Activated gamma-delta T cell treated with Interleukin-2 at 50 U/mL for 16 hours (primary cell): ENCODE measurements around the gene FAM163B.
"Not testable (repeated sequence)": the region's sequence is repeated elsewhere in the genome, so short reads cannot be mapped to it uniquely, and the experiment has no call there.

Experiments used
- DNase-seq: peaks from one replicate; pipeline ENCODE4 v3.0.0-alpha.2; 2020

Gene FAM163B

GRCh38 chr9:133639613-133640012 is 30.4 kb upstream of the FAM163B start:
- DNase-seq: no peak

- DNase-seq: no peak
These were observed 29.5 kb upstream of the FAM163B start for GRCh38 chr9:133638711-133639110.

GRCh38 chr9:133638076-133638475 is 28.9 kb upstream of the FAM163B start:
- DNase-seq: no peak

- DNase-seq: no peak
These were observed 28.4 kb upstream of the FAM163B start for GRCh38 chr9:133637451-133638055.

- DNase-seq: no peak
These were observed 27.7 kb upstream of the FAM163B start for GRCh38 chr9:133636902-133637301.

- no peak for DNase-seq
These were observed 26.6 kb upstream of the FAM163B start, which contains the start of gene DBH for GRCh38 chr9:133635533-133636531. Gene DBH, plus strand, starts transcription at chr9:133636363. Its CDS starts 9 bp downstream, at chr9:133636372.

GRCh38 chr9:133635098-133635497 is 25.9 kb upstream of the FAM163B start:
- DNase-seq: no peak

- DNase-seq: no peak
These were observed 25.0 kb upstream of the FAM163B start for GRCh38 chr9:133634081-133634691.

- no peak for DNase-seq
These were observed 24.5 kb upstream of the FAM163B start for GRCh38 chr9:133633681-133634080.

- DNase-seq: no peak
These were observed 23.9 kb upstream of the FAM163B start for GRCh38 chr9:133632806-133633680.

- DNase-seq: no peak
These were observed 21.9 kb upstream of the FAM163B start for GRCh38 chr9:133631111-133631510.

- DNase-seq: no peak
These were observed 20.3 kb upstream of the FAM163B start for GRCh38 chr9:133629221-133630110.

- no peak for DNase-seq
These were observed 19.6 kb upstream of the FAM163B start for GRCh38 chr9:133628766-133629165.

- no peak for DNase-seq
These were observed 18.2 kb upstream of the FAM163B start for GRCh38 chr9:133627341-133627740.

GRCh38 chr9:133626008-133626407 is 16.8 kb upstream of the FAM163B start:
- not testable (repeated sequence) for DNase-seq

GRCh38 chr9:133622555-133622954 is 13.4 kb upstream of the FAM163B start:
- no peak for DNase-seq

- DNase-seq: no peak
These were observed 12.6 kb upstream of the FAM163B start for GRCh38 chr9:133621725-133622267.

GRCh38 chr9:133619791-133620190 is 10.6 kb upstream of the FAM163B start:
- peak; percentile 34 for DNase-seq

- no peak for DNase-seq
These were observed 9.5 kb upstream of the FAM163B start for GRCh38 chr9:133618726-133619125.

GRCh38 chr9:133616643-133617405 is 7.6 kb upstream of the FAM163B start:
- no peak for DNase-seq
